Measurements from ENCODE around the gene MORF4L1. TPM values are rescaled to one million over a fixed set of nuclear protein-coding genes. Genes with fewer than 3 reads are reported as not detected.

MORF4L1 gene
- total RNA-seq, 1 experiment from 2014 or later = 503 TPM

DNA sequence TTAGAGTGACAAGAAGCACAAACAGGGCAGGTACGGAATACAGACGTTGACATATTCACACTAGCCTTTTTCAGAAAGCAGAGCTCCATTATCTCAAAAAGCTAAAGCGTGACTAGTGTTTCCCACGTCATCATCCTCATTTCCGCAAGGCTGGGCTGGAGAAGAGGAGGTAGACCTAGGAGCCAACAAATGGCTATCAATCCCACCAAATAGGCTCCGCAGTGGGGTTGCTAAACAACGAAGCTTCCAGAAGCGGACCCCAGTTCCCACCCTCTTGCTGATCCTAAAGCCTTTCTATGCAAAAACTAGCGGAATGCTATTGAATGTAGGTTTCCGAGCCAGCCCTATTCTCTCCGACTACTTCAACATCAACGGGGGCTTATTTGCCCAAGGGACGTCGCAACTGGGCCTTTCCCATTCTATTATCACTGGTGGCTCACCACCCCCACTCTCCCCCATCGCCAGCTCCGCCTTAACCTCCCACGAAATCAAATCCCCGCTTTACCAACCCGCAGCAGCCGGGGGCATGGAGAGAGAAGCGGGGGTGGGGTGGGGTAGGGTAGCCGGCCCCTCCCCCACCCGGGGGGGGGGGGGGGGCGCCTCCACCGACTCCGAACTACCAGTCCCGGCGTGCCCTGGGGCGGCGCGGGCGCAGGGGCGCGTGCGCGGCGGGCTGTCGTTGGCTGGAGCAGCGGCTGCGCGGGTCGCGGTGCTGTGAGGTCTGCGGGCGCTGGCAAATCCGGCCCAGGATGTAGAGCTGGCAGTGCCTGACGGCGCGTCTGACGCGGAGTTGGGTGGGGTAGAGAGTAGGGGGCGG lies at the start of gene MORF4L1 (continued):
- peak; percentile 66; the same call in 1 of the 2 replicates for TF ChIP-seq FOXK1 (CRISPR knock-in tag; IDR thresholded peaks at IDR 0.05)
- TF ChIP-seq MXD4 (CRISPR knock-in tag; IDR thresholded peaks at IDR 0.05; ENCODE audit: borderline replicate concordance) = no peak
- TF ChIP-seq, protein P1, sequence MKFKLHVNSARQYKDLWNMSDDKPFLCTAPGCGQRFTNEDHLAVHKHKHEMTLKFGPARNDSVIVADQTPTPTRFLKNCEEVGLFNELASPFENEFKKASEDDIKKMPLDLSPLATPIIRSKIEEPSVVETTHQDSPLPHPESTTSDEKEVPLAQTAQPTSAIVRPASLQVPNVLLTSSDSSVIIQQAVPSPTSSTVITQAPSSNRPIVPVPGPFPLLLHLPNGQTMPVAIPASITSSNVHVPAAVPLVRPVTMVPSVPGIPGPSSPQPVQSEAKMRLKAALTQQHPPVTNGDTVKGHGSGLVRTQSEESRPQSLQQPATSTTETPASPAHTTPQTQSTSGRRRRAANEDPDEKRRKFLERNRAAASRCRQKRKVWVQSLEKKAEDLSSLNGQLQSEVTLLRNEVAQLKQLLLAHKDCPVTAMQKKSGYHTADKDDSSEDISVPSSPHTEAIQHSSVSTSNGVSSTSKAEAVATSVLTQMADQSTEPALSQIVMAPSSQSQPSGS (CRISPR knock-in tag; IDR thresholded peaks at IDR 0.05; ENCODE audit: borderline replicate concordance, low read depth) = no peak
- peak; percentile 93 for TF ChIP-seq NFYB (CRISPR knock-in tag; conservative IDR thresholded peaks at IDR 0.05; ENCODE audit: low read depth)
- no peak for TF ChIP-seq ZNF671 (CRISPR knock-in tag; IDR thresholded peaks at IDR 0.05)
- TF ChIP-seq ZNF317 (CRISPR knock-in tag; IDR thresholded peaks at IDR 0.05; ENCODE audit: borderline replicate concordance, low read depth) = no peak
- TF ChIP-seq RORB (CRISPR knock-in tag; IDR thresholded peaks at IDR 0.05) = no peak
- no peak for TF ChIP-seq IRF2 (CRISPR knock-in tag; IDR thresholded peaks at IDR 0.05; ENCODE audit: borderline replicate concordance, low read depth)
- no peak for TF ChIP-seq CREB1 (CRISPR knock-in tag; IDR thresholded peaks at IDR 0.05)
- no peak for TF ChIP-seq JUN (CRISPR knock-in tag; IDR thresholded peaks at IDR 0.05)
- peak; percentile 95 for TF ChIP-seq CREM (CRISPR knock-in tag; IDR thresholded peaks at IDR 0.05)
- peak; percentile 84 for TF ChIP-seq SP1 (CRISPR knock-in tag; conservative IDR thresholded peaks at IDR 0.05)
- TF ChIP-seq, protein P2, sequence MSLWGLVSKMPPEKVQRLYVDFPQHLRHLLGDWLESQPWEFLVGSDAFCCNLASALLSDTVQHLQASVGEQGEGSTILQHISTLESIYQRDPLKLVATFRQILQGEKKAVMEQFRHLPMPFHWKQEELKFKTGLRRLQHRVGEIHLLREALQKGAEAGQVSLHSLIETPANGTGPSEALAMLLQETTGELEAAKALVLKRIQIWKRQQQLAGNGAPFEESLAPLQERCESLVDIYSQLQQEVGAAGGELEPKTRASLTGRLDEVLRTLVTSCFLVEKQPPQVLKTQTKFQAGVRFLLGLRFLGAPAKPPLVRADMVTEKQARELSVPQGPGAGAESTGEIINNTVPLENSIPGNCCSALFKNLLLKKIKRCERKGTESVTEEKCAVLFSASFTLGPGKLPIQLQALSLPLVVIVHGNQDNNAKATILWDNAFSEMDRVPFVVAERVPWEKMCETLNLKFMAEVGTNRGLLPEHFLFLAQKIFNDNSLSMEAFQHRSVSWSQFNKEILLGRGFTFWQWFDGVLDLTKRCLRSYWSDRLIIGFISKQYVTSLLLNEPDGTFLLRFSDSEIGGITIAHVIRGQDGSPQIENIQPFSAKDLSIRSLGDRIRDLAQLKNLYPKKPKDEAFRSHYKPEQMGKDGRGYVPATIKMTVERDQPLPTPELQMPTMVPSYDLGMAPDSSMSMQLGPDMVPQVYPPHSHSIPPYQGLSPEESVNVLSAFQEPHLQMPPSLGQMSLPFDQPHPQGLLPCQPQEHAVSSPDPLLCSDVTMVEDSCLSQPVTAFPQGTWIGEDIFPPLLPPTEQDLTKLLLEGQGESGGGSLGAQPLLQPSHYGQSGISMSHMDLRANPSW (CRISPR knock-in tag; conservative IDR thresholded peaks at IDR 0.05; ENCODE audit: low read depth) = no peak
- TF ChIP-seq, protein P3, sequence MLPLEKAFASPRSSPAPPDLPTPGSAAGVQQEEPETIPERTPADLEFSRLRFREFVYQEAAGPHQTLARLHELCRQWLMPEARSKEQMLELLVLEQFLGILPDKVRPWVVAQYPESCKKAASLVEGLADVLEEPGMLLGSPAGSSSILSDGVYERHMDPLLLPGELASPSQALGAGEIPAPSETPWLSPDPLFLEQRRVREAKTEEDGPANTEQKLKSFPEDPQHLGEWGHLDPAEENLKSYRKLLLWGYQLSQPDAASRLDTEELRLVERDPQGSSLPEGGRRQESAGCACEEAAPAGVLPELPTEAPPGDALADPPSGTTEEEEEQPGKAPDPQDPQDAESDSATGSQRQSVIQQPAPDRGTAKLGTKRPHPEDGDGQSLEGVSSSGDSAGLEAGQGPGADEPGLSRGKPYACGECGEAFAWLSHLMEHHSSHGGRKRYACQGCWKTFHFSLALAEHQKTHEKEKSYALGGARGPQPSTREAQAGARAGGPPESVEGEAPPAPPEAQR (CRISPR knock-in tag; IDR thresholded peaks at IDR 0.05) = no peak
- TF ChIP-seq NFATC4 (CRISPR knock-in tag; IDR thresholded peaks at IDR 0.05) = no peak

DNA sequence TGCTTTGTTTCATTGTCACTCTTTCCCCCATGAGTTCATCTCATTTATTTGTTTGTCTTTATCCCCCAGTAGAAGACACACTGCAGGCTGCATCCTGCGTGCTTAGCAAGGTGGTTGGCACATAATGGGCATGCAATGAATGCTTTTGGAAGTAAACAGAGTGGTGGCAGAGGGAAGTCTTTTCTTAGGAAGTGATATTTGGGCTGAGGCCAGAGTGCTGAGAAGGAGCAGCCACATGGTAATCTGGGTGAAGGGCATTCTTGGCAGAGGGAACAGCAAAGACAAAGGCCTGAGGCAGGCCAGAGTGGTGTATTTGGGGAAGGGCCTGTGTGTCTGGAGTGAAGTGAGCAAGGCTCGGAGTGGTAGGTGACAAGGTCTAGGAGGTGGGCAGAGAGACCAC lies 43.8 kb upstream of the MORF4L1 start:
- ATAC-seq (no peak), DNase-seq (ENCODE audit: low spot score) (no peak)
- Mint-ChIP-seq H3K36me3 (no peaks in the 10 kb centered on the region), H3K4me3 (no peak overlapping the region), H3K9me3 (no peaks in the 10 kb centered on the region), H3K27me3 (ENCODE audit: low read depth) (no peaks in the 10 kb centered on the region), H3K27ac (no peak overlapping the region), H3K4me1 (peaks cover 12% of the 10 kb centered on the region)
- ChIA-PET POLR2A (no interaction called here), CTCF (interaction anchor here (2.2 kb wide), 1 partner anchor 9 kb away, joined by 6 read pairs; no protein-coding TSS in a partner anchor)
- TF ChIP-seq EMX1 (CRISPR knock-in tag; IDR thresholded peaks at IDR 0.05) (no peak), TEAD4 (CRISPR knock-in tag; IDR thresholded peaks at IDR 0.05) (no peak), ZNF317 (CRISPR knock-in tag; IDR thresholded peaks at IDR 0.05; ENCODE audit: borderline replicate concordance, low read depth) (no peak), ATF1 (CRISPR knock-in tag; IDR thresholded peaks at IDR 0.05) (no peak), ESRRA (CRISPR knock-in tag; IDR thresholded peaks at IDR 0.05; ENCODE audit: borderline replicate concordance) (no peak)
- TF ChIP-seq, protein P4, sequence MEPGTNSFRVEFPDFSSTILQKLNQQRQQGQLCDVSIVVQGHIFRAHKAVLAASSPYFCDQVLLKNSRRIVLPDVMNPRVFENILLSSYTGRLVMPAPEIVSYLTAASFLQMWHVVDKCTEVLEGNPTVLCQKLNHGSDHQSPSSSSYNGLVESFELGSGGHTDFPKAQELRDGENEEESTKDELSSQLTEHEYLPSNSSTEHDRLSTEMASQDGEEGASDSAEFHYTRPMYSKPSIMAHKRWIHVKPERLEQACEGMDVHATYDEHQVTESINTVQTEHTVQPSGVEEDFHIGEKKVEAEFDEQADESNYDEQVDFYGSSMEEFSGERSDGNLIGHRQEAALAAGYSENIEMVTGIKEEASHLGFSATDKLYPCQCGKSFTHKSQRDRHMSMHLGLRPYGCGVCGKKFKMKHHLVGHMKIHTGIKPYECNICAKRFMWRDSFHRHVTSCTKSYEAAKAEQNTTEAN (CRISPR knock-in tag; IDR thresholded peaks at IDR 0.05) = no peak
- TF ChIP-seq, protein P5, sequence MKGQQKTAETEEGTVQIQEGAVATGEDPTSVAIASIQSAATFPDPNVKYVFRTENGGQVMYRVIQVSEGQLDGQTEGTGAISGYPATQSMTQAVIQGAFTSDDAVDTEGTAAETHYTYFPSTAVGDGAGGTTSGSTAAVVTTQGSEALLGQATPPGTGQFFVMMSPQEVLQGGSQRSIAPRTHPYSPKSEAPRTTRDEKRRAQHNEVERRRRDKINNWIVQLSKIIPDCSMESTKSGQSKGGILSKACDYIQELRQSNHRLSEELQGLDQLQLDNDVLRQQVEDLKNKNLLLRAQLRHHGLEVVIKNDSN (CRISPR knock-in tag; IDR thresholded peaks at IDR 0.05) = no peak
- TF ChIP-seq, protein P6, sequence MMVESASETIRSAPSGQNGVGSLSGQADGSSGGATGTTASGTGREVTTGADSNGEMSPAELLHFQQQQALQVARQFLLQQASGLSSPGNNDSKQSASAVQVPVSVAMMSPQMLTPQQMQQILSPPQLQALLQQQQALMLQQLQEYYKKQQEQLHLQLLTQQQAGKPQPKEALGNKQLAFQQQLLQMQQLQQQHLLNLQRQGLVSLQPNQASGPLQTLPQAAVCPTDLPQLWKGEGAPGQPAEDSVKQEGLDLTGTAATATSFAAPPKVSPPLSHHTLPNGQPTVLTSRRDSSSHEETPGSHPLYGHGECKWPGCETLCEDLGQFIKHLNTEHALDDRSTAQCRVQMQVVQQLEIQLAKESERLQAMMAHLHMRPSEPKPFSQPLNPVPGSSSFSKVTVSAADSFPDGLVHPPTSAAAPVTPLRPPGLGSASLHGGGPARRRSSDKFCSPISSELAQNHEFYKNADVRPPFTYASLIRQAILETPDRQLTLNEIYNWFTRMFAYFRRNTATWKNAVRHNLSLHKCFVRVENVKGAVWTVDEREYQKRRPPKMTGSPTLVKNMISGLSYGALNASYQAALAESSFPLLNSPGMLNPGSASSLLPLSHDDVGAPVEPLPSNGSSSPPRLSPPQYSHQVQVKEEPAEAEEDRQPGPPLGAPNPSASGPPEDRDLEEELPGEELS (CRISPR knock-in tag; IDR thresholded peaks at IDR 0.05) = no peak
- TF ChIP-seq, protein P1 (CRISPR knock-in tag; IDR thresholded peaks at IDR 0.05; ENCODE audit: borderline replicate concordance, low read depth) = no peak
